H1 (cell line): ENCODE results near the gene PTTG1IP. TPM values are rescaled to one million over a fixed set of nuclear protein-coding genes. Genes with fewer than 3 reads are reported as not detected.

Experiments
- CTCF ChIA-PET: fragments of 300-600 bp; sonication (Branson Sonifier 250); formaldehyde crosslinking; loops from one replicate; lab custom pipeline; 2021; ENCODE audit not compliant: partially characterized antibody; lab: Charles Lee
- POLR2A ChIA-PET: fragments of 300-600 bp; sonication (Branson Sonifier 250); formaldehyde crosslinking; loops from one replicate; lab custom pipeline; 2021; ENCODE audit warnings: inconsistent platforms; ENCODE audit not compliant: partially characterized antibody; lab: Charles Lee
- DNase-seq, 2 experiments: peaks; one replicate each; pipeline versions ENCODE4 v3.0.0 to v3.0.0-alpha.2; 2010 to 2022; ENCODE audit warnings: low spot score in 2 of 2, low read depth in 1 of 2, mixed read lengths in 1 of 2
- FAIRE-seq: peaks from 2 replicates; lab custom pipeline; 2011; peaks lifted over from hg19 to GRCh38; lab: Jason Lieb, UNC
- H2AFZ ChIP-seq: 2 replicates; pipeline ENCODE4 v1.8.1; 2012; ENCODE audit warnings: low read length, inconsistent platforms
- H2AK5ac ChIP-seq: 2 replicates; pipeline ENCODE4 v1.6.1; 2013; ENCODE audit warnings: low read depth, low read length
- H2BK120ac ChIP-seq: replicated peaks from 2 replicates; pipeline ENCODE3; 2013; ENCODE audit warnings: low read depth, low read length, inconsistent platforms
- H2BK12ac ChIP-seq: 2 replicates; pipeline ENCODE4 v1.6.1; 2013; ENCODE audit warnings: low read depth, low read length
- H2BK15ac ChIP-seq: 2 replicates; pipeline ENCODE4 v1.6.1; 2013; ENCODE audit warnings: low read length
- H2BK20ac ChIP-seq: 2 replicates; pipeline ENCODE4 v1.6.1; 2013; ENCODE audit warnings: low read length
- H2BK5ac ChIP-seq: 2 replicates; pipeline ENCODE4 v1.6.1; 2013; ENCODE audit warnings: low read depth, low read length
- H3K14ac ChIP-seq: 2 replicates; pipeline ENCODE4 v1.6.1; 2013; ENCODE audit warnings: inconsistent platforms; ENCODE audit not compliant: insufficient read length
- H3K18ac ChIP-seq: 2 replicates; pipeline ENCODE4 v1.6.1; 2013; ENCODE audit warnings: low read length; ENCODE audit errors: extremely low read depth
- H3K23ac ChIP-seq: 2 replicates; pipeline ENCODE4 v1.6.1; 2013; ENCODE audit warnings: inconsistent platforms; ENCODE audit not compliant: insufficient read length
- H3K23me2 ChIP-seq: 2 replicates; pipeline ENCODE4 v1.6.1; 2013; ENCODE audit warnings: low read depth, low read length
- H3K27ac ChIP-seq: 2 replicates; pipeline ENCODE4 v1.6.1; 2011; ENCODE audit warnings: low read depth, low read length, inconsistent platforms
- H3K27me3 ChIP-seq, 4 experiments: replicated peaks in 1 of 4; 1 replicate in 1 of 4; 2 replicates in 3 of 4; pipeline versions ENCODE4 v1.6.1 to v1.8.1; 2011 to 2013; ENCODE audit warnings: low read length in 3 of 4, mild to moderate bottlenecking in 3 of 4, inconsistent platforms in 2 of 4, mixed read lengths in 2 of 4, moderate library complexity in 1 of 4; ENCODE audit not compliant: control insufficient read depth in 3 of 4, insufficient read depth in 3 of 4; ENCODE audit errors: extremely low read depth in 1 of 4
- H3K36me3 ChIP-seq, 4 experiments: 2 replicates each; pipeline versions ENCODE4 v1.6.1 to v1.8.1; 2011 to 2013; ENCODE audit warnings: mild to moderate bottlenecking in 4 of 4, low read length in 3 of 4, moderate library complexity in 2 of 4, control low read depth in 1 of 4, inconsistent platforms in 1 of 4; ENCODE audit not compliant: insufficient read depth in 4 of 4, control insufficient read depth in 2 of 4
- H3K4ac ChIP-seq: replicated peaks from 2 replicates; pipeline ENCODE3; 2013; ENCODE audit warnings: low read length, low read depth, mixed read lengths, inconsistent platforms; ENCODE audit not compliant: insufficient read length
- H3K4me1 ChIP-seq, 4 experiments: replicated peaks in 1 of 4; 1 replicate in 1 of 4; 2 replicates in 3 of 4; pipeline versions ENCODE4 v1.6.1 to v1.8.1; 2011 to 2013; ENCODE audit warnings: low read length in 3 of 4, inconsistent platforms in 2 of 4, mixed read lengths in 1 of 4; ENCODE audit not compliant: insufficient read depth in 4 of 4, control insufficient read depth in 3 of 4
- H3K4me2 ChIP-seq, 2 experiments: 2 replicates each; pipeline versions ENCODE4 v1.6.1 to v1.8.1; 2011 to 2013; ENCODE audit warnings: low read depth in 2 of 2, low read length in 2 of 2, control low read depth in 1 of 2, inconsistent platforms in 1 of 2, mild to moderate bottlenecking in 1 of 2; ENCODE audit not compliant: insufficient read depth in 1 of 2
- H3K4me3 ChIP-seq, 4 experiments: fragments of 200-600, 300-600 bp in 1 of 4; sonication (generic), shearing (Covaris generic), sonication (Bioruptor Twin) in 1 of 4; 2 replicates each; pipeline versions ENCODE4 v1.5.1 to v1.8.1; 2011 to 2016; ENCODE audit warnings: low read length in 4 of 4, low read depth in 3 of 4, control low read depth in 2 of 4, inconsistent platforms in 2 of 4, mild to moderate bottlenecking in 2 of 4, mixed read lengths in 1 of 4, moderate library complexity in 1 of 4; ENCODE audit not compliant: insufficient read depth in 2 of 4; ENCODE audit errors: extremely low read depth in 1 of 4
- H3K56ac ChIP-seq: replicated peaks from 2 replicates; pipeline ENCODE3; 2013; ENCODE audit warnings: low read depth, mild to moderate bottlenecking, mixed read lengths, low read length, inconsistent platforms; ENCODE audit not compliant: insufficient read length
- H3K79me1 ChIP-seq: 2 replicates; pipeline ENCODE4 v1.6.1; 2013; ENCODE audit warnings: low read depth, low read length, control low read depth
- H3K79me2 ChIP-seq, 2 experiments: 2 replicates each; pipeline versions ENCODE4 v1.6.1 to v1.8.1; 2012 to 2013; ENCODE audit warnings: low read length in 2 of 2, mild to moderate bottlenecking in 2 of 2, inconsistent platforms in 1 of 2; ENCODE audit not compliant: insufficient read depth in 2 of 2, control insufficient read depth in 1 of 2
- H3K9ac ChIP-seq, 4 experiments: replicated peaks in 1 of 4; 1 replicate in 1 of 4; 2 replicates in 3 of 4; pipeline versions ENCODE4 v1.6.1 to v1.8.1; 2011 to 2013; ENCODE audit warnings: low read depth in 3 of 4, low read length in 3 of 4, control low read depth in 2 of 4, mild to moderate bottlenecking in 2 of 4, moderate library complexity in 2 of 4, inconsistent platforms in 1 of 4; ENCODE audit errors: extremely low read depth in 1 of 4
- H3K9me3 ChIP-seq, 2 experiments: 2 replicates each; pipeline versions ENCODE4 v1.6.1 to v1.8.1; 2012 to 2013; ENCODE audit warnings: mild to moderate bottlenecking in 2 of 2, moderate library complexity in 2 of 2, control low read depth in 1 of 2, inconsistent platforms in 1 of 2, low read depth in 1 of 2, low read length in 1 of 2, mixed read lengths in 1 of 2; ENCODE audit not compliant: insufficient read depth in 2 of 2
- H4K20me1 ChIP-seq, 2 experiments: replicated peaks in 1 of 2; 2 replicates each; pipeline versions ENCODE3 to v1.8.1; 2011 to 2013; ENCODE audit warnings: inconsistent platforms in 2 of 2, low read length in 2 of 2, mild to moderate bottlenecking in 1 of 2; ENCODE audit not compliant: insufficient read depth in 2 of 2, control insufficient read depth in 1 of 2
- H4K5ac ChIP-seq: 2 replicates; pipeline ENCODE4 v1.6.1; 2013; ENCODE audit warnings: low read length, low read depth, mixed read lengths, inconsistent platforms; ENCODE audit not compliant: insufficient read length
- H4K8ac ChIP-seq: 2 replicates; pipeline ENCODE4 v1.8.0; 2013; ENCODE audit warnings: mild to moderate bottlenecking, moderate library complexity, low read length, inconsistent platforms; ENCODE audit not compliant: insufficient read depth; ENCODE audit errors: extremely low read depth
- H4K91ac ChIP-seq: replicated peaks from 2 replicates; pipeline ENCODE3; 2013; ENCODE audit warnings: low read length, mixed read lengths, inconsistent platforms; ENCODE audit not compliant: insufficient read length
- BCL11A ChIP-seq, 2 experiments: IDR thresholded peaks; one replicate each; pipeline ENCODE4 v1.6.1; 2011; ENCODE audit warnings: low read depth in 2 of 2, low read length in 2 of 2, mild to moderate bottlenecking in 2 of 2
- HDAC2 ChIP-seq, 2 experiments: fragments of 300-600 bp in 1 of 2; sonication (generic) in 1 of 2; IDR thresholded peaks; 2 replicates each; pipeline ENCODE4 v1.6.1; 2011 to 2012; ENCODE audit warnings: low read depth in 2 of 2, low read length in 2 of 2, mild to moderate bottlenecking in 2 of 2, moderate library complexity in 2 of 2, borderline replicate concordance in 1 of 2, inconsistent platforms in 1 of 2
- NANOG ChIP-seq: IDR thresholded peaks from 2 replicates; pipeline ENCODE4 v1.6.1; 2011; ENCODE audit warnings: low read length, low read depth, mild to moderate bottlenecking, inconsistent platforms; ENCODE audit not compliant: insufficient read depth, poor library complexity, severe bottlenecking
- PHF8 ChIP-seq: fragments of 200-600 bp; sonication (generic); conservative IDR thresholded peaks from 2 replicates; pipeline ENCODE4 v1.7.1; 2012; ENCODE audit warnings: low read depth, mild to moderate bottlenecking, inconsistent platforms, low read length, moderate library complexity
- POU5F1 ChIP-seq: IDR thresholded peaks from 2 replicates; pipeline ENCODE4 v1.6.1; 2011; ENCODE audit warnings: low read depth, mild to moderate bottlenecking, low read length, moderate library complexity
- RNF2 ChIP-seq: fragments of 200-900, 300-1000 bp; sonication (generic); IDR thresholded peaks from 2 replicates; pipeline ENCODE4 v1.7.1; 2016; ENCODE audit warnings: borderline replicate concordance, low read depth, mild to moderate bottlenecking, antibody characterized with exemption, low read length; ENCODE audit not compliant: poor library complexity, severe bottlenecking; ENCODE audit errors: missing control alignments
- SIRT6 ChIP-seq: IDR thresholded peaks from one replicate; pipeline ENCODE4 v1.7.1; 2012; ENCODE audit warnings: low read length, inconsistent platforms
- SRF ChIP-seq: IDR thresholded peaks from 2 replicates; pipeline ENCODE4 v1.6.1; 2011; ENCODE audit warnings: mild to moderate bottlenecking, low read depth, low read length, moderate library complexity
- YY1 ChIP-seq: IDR thresholded peaks from 2 replicates; pipeline ENCODE4 v1.6.1; 2011; ENCODE audit warnings: low read depth, mild to moderate bottlenecking, low read length
- WGBS, 2 experiments: shearing (Covaris generic) in 1 of 2; methylation state at CpG; one replicate each; pipeline versions ENCODE4 v1.1.6 to v1.1.7; 2013 to 2015; ENCODE audit warnings: low lambda C conversion rate in 2 of 2, mixed read lengths in 2 of 2, inconsistent platforms in 1 of 2, low coverage in 1 of 2, missing lambda C conversion rate in 1 of 2; ENCODE audit not compliant: insufficient replicate concordance in 2 of 2, insufficient coverage in 1 of 2, insufficient read length in 1 of 2; ENCODE audit errors: extremely low coverage in 1 of 2, missing lambda C conversion rate in 1 of 2; 5-methylcytosine and 5-hydroxymethylcytosine counted together
- polyA plus RNA-seq, 7 experiments: library from polyadenylated mRNA; depleted of rRNA in 3 of 7; stranded (reverse) in 5 of 7; unstranded in 2 of 7; fragments of >200 nt in 5 of 7; fragments of 200-250 nt in 2 of 7; gene quantifications; 1 replicate in 5 of 7; 2 replicates in 1 of 7; 4 replicates in 1 of 7; pipeline versions ENCODE4 v1.2.1 to v1.2.3, GENCODE V29; 2011 to 2013; ENCODE audit warnings: missing spikeins in 2 of 7, mixed read lengths in 2 of 7
- total RNA-seq: library from RNA; stranded (reverse); fragmentation: NEBNext Ultra II Directional; extraction: Animal tissue kit (Norgen Biotek cat#: 25700); gene quantifications from 2 replicates; pipeline ENCODE4 v1.2.1, GENCODE V29; 2021
- TF ChIP-seq, protein P1 (sequence below): IDR thresholded peaks from 2 replicates; pipeline ENCODE4 v1.6.1; 2012; ENCODE audit warnings: inconsistent platforms
- TF ChIP-seq, protein P2 (sequence below): IDR thresholded peaks from 2 replicates; pipeline ENCODE4 v1.6.1; 2011; ENCODE audit warnings: low read depth, mild to moderate bottlenecking, low read length; ENCODE audit not compliant: insufficient read depth

Gene PTTG1IP
- total and polyA plus RNA-seq, 2 of the 8 experiments (the other 6 are each of a cell fraction or from before 2014, with no cell fraction given) = 90.8 to 130 TPM

DNA sequence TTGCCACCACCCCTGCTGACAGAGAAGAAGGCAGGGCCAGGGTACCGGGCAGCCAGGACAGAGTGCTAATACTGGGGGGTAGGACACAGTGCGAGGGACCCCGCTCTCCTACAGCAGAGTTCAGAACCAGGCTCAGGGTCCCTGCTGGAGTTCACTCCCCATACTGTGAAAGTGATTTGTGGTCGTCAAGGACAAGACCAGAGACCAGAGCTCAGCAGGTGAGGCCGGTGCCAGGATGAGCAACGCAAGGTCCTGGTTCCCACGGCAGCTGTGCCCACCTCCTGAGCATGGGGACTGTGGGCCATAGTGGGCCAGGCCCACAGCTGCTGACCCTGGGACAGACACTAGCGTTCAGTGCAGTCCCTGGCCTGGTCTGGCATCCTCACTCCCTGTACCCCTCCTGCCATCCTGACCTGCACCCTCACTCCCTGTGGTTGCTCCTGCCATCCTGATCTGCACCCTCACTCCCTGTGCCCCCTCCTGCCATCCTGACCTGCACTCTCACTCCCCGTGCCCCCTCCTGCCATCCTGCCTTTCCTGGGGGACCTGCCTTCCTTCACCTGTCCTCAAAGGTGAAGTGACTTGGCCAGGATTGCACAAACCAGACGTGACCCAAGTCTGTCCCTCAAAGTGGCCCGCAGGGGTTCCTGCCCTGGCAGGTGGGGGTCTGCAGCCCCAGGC, 13.8 kb upstream of the PTTG1IP start:
- Histone ChIP-seq H3K56ac (no peak overlapping the region), H3K18ac (no peak overlapping the region; the same call in 1 of the 2 replicates), H3K27me3 (no peaks in the 10 kb centered on the region), H2BK20ac (no peak overlapping the region), H3K9me3 (no peaks in the 10 kb centered on the region), H2AK5ac (no peak overlapping the region), H3K36me3 (no peaks in the 10 kb centered on the region), H3K23ac (no peak overlapping the region), H2BK15ac (no peak overlapping the region), H3K9ac (no peak overlapping the region), H4K5ac (no peak overlapping the region), H3K79me1 (no peaks in the 10 kb centered on the region), H3K4ac (no peak overlapping the region), H2BK120ac (no peak overlapping the region), H2AFZ (no peak overlapping the region), H2BK12ac (no peak overlapping the region), H3K4me2 (no peak overlapping the region), H3K27ac (no peak overlapping the region), H3K4me1 (no peaks in the 10 kb centered on the region), H3K79me2 (no peaks in the 10 kb centered on the region), H3K23me2 (no peaks in the 10 kb centered on the region), H3K14ac (no peak overlapping the region), H4K8ac (peak overlapping the region; percentile 51; the same call in 1 of the 2 replicates), H4K91ac (no peak overlapping the region), H2BK5ac (no peak overlapping the region), H4K20me1 (peaks cover 0 to 2% of the 10 kb centered on the region in 2 experiments), H3K4me3 (no peak overlapping the region)
- ChIA-PET POLR2A (no interaction called here), CTCF (interaction anchor here (0.6 to 1.4 kb wide), 7 partner anchors 11 to 220 kb away, joined by 3 to 5 read pairs (median 3); no protein-coding TSS in a partner anchor)
- FAIRE-seq (no peak), DNase-seq (no peak)
- 81% methylated on average over 11 of the region's 11 CpGs; no CpG with 5 or more reads in 1 of the 2 experiments for WGBS, 2 experiments
- TF ChIP-seq YY1 = no peak
- TF ChIP-seq SIRT6 = no peak
- no peak for TF ChIP-seq RNF2
- TF ChIP-seq NANOG = no peak
- TF ChIP-seq, protein P1, sequence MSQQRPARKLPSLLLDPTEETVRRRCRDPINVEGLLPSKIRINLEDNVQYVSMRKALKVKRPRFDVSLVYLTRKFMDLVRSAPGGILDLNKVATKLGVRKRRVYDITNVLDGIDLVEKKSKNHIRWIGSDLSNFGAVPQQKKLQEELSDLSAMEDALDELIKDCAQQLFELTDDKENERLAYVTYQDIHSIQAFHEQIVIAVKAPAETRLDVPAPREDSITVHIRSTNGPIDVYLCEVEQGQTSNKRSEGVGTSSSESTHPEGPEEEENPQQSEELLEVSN = no peak
- no peak for TF ChIP-seq SRF
- TF ChIP-seq, protein P2, sequence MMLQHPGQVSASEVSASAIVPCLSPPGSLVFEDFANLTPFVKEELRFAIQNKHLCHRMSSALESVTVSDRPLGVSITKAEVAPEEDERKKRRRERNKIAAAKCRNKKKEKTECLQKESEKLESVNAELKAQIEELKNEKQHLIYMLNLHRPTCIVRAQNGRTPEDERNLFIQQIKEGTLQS = no peak
- no peak for TF ChIP-seq BCL11A (IDR thresholded peaks at IDR 0.05; ENCODE audit: low read depth in 2 of 2, low read length in 2 of 2)
- no peak for TF ChIP-seq HDAC2 (IDR thresholded peaks at IDR 0.05; ENCODE audit: borderline replicate concordance in 1 of 2, low read depth in 2 of 2, low read length in 2 of 2)
- TF ChIP-seq PHF8 = no peak
- no peak for TF ChIP-seq POU5F1
